ENCODE data around the gene AIF1.

Gene AIF1

GRCh38 chr6:31642798-31643570 lies 27.9 kb downstream of the AIF1 start:
- no peak for DNase-seq (ENCODE audit: low spot score)

GRCh38 chr6:31643818-31644454 lies 28.9 kb downstream of the AIF1 start:
- DNase-seq (ENCODE audit: low spot score), result no peak

GRCh38 chr6:31645325-31645724 lies 30.3 kb downstream of the AIF1 start:
- DNase-seq (ENCODE audit: low spot score), result no peak

- DNase-seq (ENCODE audit: low spot score), result peak; percentile 77
Observed at GRCh38 chr6:31651602-31652191, 36.7 kb downstream of the AIF1 start.

- DNase-seq (ENCODE audit: low spot score), result peak; percentile 88
Observed at GRCh38 chr6:31652925-31653724, 38.1 kb downstream of the AIF1 start.

GRCh38 chr6:31654574-31655348 lies 39.7 kb downstream of the AIF1 start:
- DNase-seq (ENCODE audit: low spot score), result no peak

- no peak for DNase-seq (ENCODE audit: low spot score)
Observed at GRCh38 chr6:31655349-31656237, 40.6 kb downstream of the AIF1 start, which contains the start of gene APOM. APOM (plus strand) TSS chr6:31655894; CDS start chr6:31655967, 73 bp downstream.

- no peak for DNase-seq (ENCODE audit: low spot score)
Observed at GRCh38 chr6:31657406-31658157, 42.5 kb downstream of the AIF1 start.

GRCh38 chr6:31658158-31658688 lies 43.2 kb downstream of the AIF1 start:
- no peak for DNase-seq (ENCODE audit: low spot score)

- DNase-seq (ENCODE audit: low spot score), result no peak
Observed at GRCh38 chr6:31658983-31659648, 44.1 kb downstream of the AIF1 start.

GRCh38 chr6:31659649-31660380 lies 44.8 kb downstream of the AIF1 start:
- DNase-seq (ENCODE audit: low spot score), result no peak

GRCh38 chr6:31660381-31661261 lies 45.6 kb downstream of the AIF1 start, which contains the start of gene C6orf47:
C6orf47 (minus strand) TSS chr6:31660778; CDS start chr6:31659947, 831 bp downstream.
- peak; percentile 75 for DNase-seq (ENCODE audit: low spot score)

GRCh38 chr6:31661262-31662123 lies 46.5 kb downstream of the AIF1 start:
- DNase-seq (ENCODE audit: low spot score), result no peak

GRCh38 chr6:31662124-31662723 lies 47.2 kb downstream of the AIF1 start:
- DNase-seq (ENCODE audit: low spot score), result no peak

- DNase-seq (ENCODE audit: low spot score), result no peak
Observed at GRCh38 chr6:31663126-31663960, 48.3 kb downstream of the AIF1 start.

Data from SW480 (cell line).